IPS DF 4.7 (cell line): ENCODE results near the gene HMX2.

ENCODE experiments used
- DNase-seq: peaks from one replicate; pipeline ENCODE4 v3.0.0-alpha.2; 2013; ENCODE audit warnings: low spot score; ENCODE audit errors: extremely low read depth

Gene HMX2

GRCh38 chr10:123183724-123184123 is 35.8 kb downstream of the HMX2 start:
- DNase-seq: no peak

GRCh38 chr10:123187781-123188180 is 39.8 kb downstream of the HMX2 start:
- DNase-seq: no peak

GRCh38 chr10:123191886-123192285 is 44.0 kb downstream of the HMX2 start:
- DNase-seq: no peak

GRCh38 chr10:123194056-123194455 is 46.1 kb downstream of the HMX2 start:
- no peak for DNase-seq
